CD14-positive monocyte (primary cell): ENCODE results near the gene CYTH3. TPM values are rescaled to one million over a fixed set of nuclear protein-coding genes. Genes with fewer than 3 reads are reported as not detected.

ENCODE experiments used
- DNase-seq, 3 donors: peaks; one replicate each; pipeline ENCODE4 v3.0.0-alpha.2; 2011 to 2022
- H2AFZ ChIP-seq: 2 replicates; pipeline ENCODE4 v1.6.0; 2012; ENCODE audit warnings: mild to moderate bottlenecking, low read depth, low read length, inconsistent platforms; ENCODE audit not compliant: insufficient read depth, poor library complexity, severe bottlenecking
- H3K27ac ChIP-seq, 2 donors: 1 replicate in 1 of 2; 2 replicates in 1 of 2; pipeline ENCODE4 v1.5.1; 2012 to 2013; ENCODE audit warnings: low read length in 2 of 2, control low read depth in 1 of 2, inconsistent platforms in 1 of 2, low read depth in 1 of 2, mild to moderate bottlenecking in 1 of 2
- H3K27me3 ChIP-seq, 2 donors: one replicate each; pipeline versions ENCODE4 v1.6.0 to v1.6.1; 2011 to 2013; ENCODE audit warnings: low read length in 2 of 2; ENCODE audit not compliant: control insufficient read depth in 2 of 2, insufficient read depth in 2 of 2
- H3K36me3 ChIP-seq, 2 donors: replicated peaks in 1 of 2; 1 replicate in 1 of 2; 2 replicates in 1 of 2; pipeline versions ENCODE4 v1.5.1 to v1.6.1; 2012 to 2013; ENCODE audit warnings: low read length in 2 of 2, control low read depth in 1 of 2, inconsistent platforms in 1 of 2, mild to moderate bottlenecking in 1 of 2; ENCODE audit not compliant: insufficient read depth in 2 of 2, control insufficient read depth in 1 of 2
- H3K4me1 ChIP-seq, 2 donors: 1 replicate in 1 of 2; 2 replicates in 1 of 2; pipeline versions ENCODE4 v1.5.1 to v1.6.1; 2012 to 2013; ENCODE audit warnings: low read length in 2 of 2, control low read depth in 1 of 2, inconsistent platforms in 1 of 2, mild to moderate bottlenecking in 1 of 2, moderate library complexity in 1 of 2; ENCODE audit not compliant: insufficient read depth in 2 of 2, control insufficient read depth in 1 of 2
- H3K4me2 ChIP-seq: replicated peaks from 2 replicates; pipeline ENCODE3; 2012; ENCODE audit warnings: low read length, moderate library complexity, mild to moderate bottlenecking; ENCODE audit not compliant: poor library complexity, severe bottlenecking; ENCODE audit errors: extremely low read depth
- H3K4me3 ChIP-seq, 3 experiments: fragments of 200-600 bp in 1 of 3; sonication (generic) in 1 of 3; replicated peaks in 1 of 3; 1 replicate in 2 of 3; 2 replicates in 1 of 3; pipeline ENCODE4 v1.5.1; 2011 to 2013; ENCODE audit warnings: low read length in 3 of 3, mild to moderate bottlenecking in 3 of 3, control low read depth in 2 of 3, low read depth in 2 of 3, inconsistent platforms in 1 of 3, moderate library complexity in 1 of 3
- H3K79me2 ChIP-seq: 2 replicates; pipeline ENCODE4 v1.6.0; 2012; ENCODE audit warnings: mild to moderate bottlenecking, control low read depth, inconsistent platforms, low read length, moderate library complexity; ENCODE audit not compliant: insufficient read depth
- H3K9ac ChIP-seq: 2 replicates; pipeline ENCODE4 v1.6.0; 2017; ENCODE audit warnings: low read length, mild to moderate bottlenecking; ENCODE audit not compliant: insufficient read depth, poor library complexity, severe bottlenecking
- H3K9me3 ChIP-seq, 2 donors: replicated peaks in 1 of 2; 1 replicate in 1 of 2; 2 replicates in 1 of 2; pipeline versions ENCODE4 v1.5.1 to v1.6.1; 2012 to 2013; ENCODE audit warnings: low read length in 2 of 2, control low read depth in 1 of 2; ENCODE audit not compliant: control insufficient read depth in 1 of 2, insufficient read depth in 1 of 2
- H4K20me1 ChIP-seq: 2 replicates; pipeline ENCODE4 v1.6.0; 2012; ENCODE audit warnings: mild to moderate bottlenecking, low read length, control low read depth, moderate library complexity; ENCODE audit not compliant: insufficient read depth
- H3K27ac Mint-ChIP-seq, 7 donors: one replicate each; pipeline ENCODE4 v1.8.0; 2020; ENCODE audit warnings: mild to moderate bottlenecking in 7 of 7, mixed read lengths in 7 of 7, moderate library complexity in 6 of 7, inconsistent platforms in 2 of 7
- H3K27me3 Mint-ChIP-seq, 3 donors: one replicate each; pipeline ENCODE4 v1.8.0; 2021 to 2022; ENCODE audit warnings: low read depth in 3 of 3, mild to moderate bottlenecking in 3 of 3, mixed read lengths in 3 of 3, moderate library complexity in 3 of 3, inconsistent platforms in 1 of 3
- H3K36me3 Mint-ChIP-seq, 2 donors: one replicate each; pipeline ENCODE4 v1.8.0; 2020; ENCODE audit warnings: mixed read lengths in 2 of 2, inconsistent platforms in 1 of 2, mild to moderate bottlenecking in 1 of 2
- H3K4me1 Mint-ChIP-seq: one replicate; pipeline ENCODE4 v1.8.0; 2020; ENCODE audit warnings: mild to moderate bottlenecking, mixed read lengths
- H3K4me3 Mint-ChIP-seq, 2 donors: one replicate each; pipeline ENCODE4 v1.8.0; 2020; ENCODE audit warnings: mild to moderate bottlenecking in 2 of 2, mixed read lengths in 2 of 2, moderate library complexity in 1 of 2
- H3K9me3 Mint-ChIP-seq, 7 donors: one replicate each; pipeline ENCODE4 v1.8.0; 2020 to 2022; ENCODE audit warnings: mixed read lengths in 7 of 7, mild to moderate bottlenecking in 6 of 7, moderate library complexity in 6 of 7, inconsistent platforms in 2 of 7
- WGBS: methylation state at CpG from one replicate; pipeline ENCODE4 v1.1.5; 2013; ENCODE audit warnings: missing lambda C conversion rate; ENCODE audit not compliant: insufficient coverage; 5-methylcytosine and 5-hydroxymethylcytosine counted together
- intact Hi-C, 2 donors: fragments of 100-400 bp; cut with micrococcal nuclease; formaldehyde crosslinking; loops; one replicate each; pipeline versions ENCODE4 v1.15.0 to v1.15.1; 2023
- polyA plus RNA-seq, 3 donors: library from polyadenylated mRNA; depleted of rRNA in 1 of 3; unstranded in 2 of 3; stranded (reverse) in 1 of 3; fragments of 300-500 nt in 2 of 3; fragments of >200 nt in 1 of 3; fragmentation: Illumina TruSeq in 2 of 3; gene quantifications; 1 replicate in 2 of 3; 2 replicates in 1 of 3; pipeline ENCODE4 v1.2.3, GENCODE V29; 2012 to 2021
- small RNA-seq: library from RNA; depleted of rRNA; stranded (forward); fragments of <200 nt; gene quantifications from one replicate; pipeline ENCODE3, GENCODE V24; 2012; ENCODE audit warnings: low read depth; ENCODE audit not compliant: insufficient read length
- TF ChIP-seq, protein P1 (sequence below): fragments of 200-600 bp; IDR thresholded peaks from one replicate; pipeline ENCODE4 v1.8.0; 2022; ENCODE audit warnings: antibody characterized with exemption, mild to moderate bottlenecking

The CYTH3 gene
- polyA plus RNA-seq, 3 donors, result 1.3 to 8.5 (median 1.4) TPM

DNA sequence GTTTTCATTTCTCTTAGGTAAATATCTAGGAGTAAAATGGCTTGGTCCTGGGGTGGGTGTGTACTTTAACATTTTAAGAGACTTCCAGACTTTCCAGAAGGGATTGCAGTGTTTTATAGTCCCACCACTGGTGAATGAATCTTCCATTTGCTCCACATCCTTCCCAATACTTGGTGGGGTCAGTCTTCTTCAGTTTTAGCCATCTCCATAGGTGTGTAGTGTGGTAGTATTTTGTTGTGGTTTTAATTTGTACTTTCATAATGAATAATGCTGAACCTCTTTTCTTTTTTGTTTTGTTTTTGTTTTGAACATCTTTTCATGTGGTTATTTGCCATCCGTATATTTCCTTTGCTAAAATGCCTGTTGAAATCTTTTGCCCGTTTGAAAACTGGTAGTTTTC, 154.9 kb downstream of the CYTH3 start:
- no peak for DNase-seq
- Mint-ChIP-seq H3K4me3 (no peak overlapping the region), H3K36me3 (peaks cover 85 to 97% of the 10 kb centered on the region in 2 donors), H3K27me3 (no peaks in the 10 kb centered on the region), H3K27ac (no peak overlapping the region), H3K4me1 (no peaks in the 10 kb centered on the region), H3K9me3 (peaks cover 7 to 25% (median 20%) of the 10 kb centered on the region in 7 donors)
- TF ChIP-seq, protein P1, sequence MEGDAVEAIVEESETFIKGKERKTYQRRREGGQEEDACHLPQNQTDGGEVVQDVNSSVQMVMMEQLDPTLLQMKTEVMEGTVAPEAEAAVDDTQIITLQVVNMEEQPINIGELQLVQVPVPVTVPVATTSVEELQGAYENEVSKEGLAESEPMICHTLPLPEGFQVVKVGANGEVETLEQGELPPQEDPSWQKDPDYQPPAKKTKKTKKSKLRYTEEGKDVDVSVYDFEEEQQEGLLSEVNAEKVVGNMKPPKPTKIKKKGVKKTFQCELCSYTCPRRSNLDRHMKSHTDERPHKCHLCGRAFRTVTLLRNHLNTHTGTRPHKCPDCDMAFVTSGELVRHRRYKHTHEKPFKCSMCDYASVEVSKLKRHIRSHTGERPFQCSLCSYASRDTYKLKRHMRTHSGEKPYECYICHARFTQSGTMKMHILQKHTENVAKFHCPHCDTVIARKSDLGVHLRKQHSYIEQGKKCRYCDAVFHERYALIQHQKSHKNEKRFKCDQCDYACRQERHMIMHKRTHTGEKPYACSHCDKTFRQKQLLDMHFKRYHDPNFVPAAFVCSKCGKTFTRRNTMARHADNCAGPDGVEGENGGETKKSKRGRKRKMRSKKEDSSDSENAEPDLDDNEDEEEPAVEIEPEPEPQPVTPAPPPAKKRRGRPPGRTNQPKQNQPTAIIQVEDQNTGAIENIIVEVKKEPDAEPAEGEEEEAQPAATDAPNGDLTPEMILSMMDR, result no peak
- WGBS, result no CpG with 5 or more reads among the region's 2 CpGs
- Histone ChIP-seq H3K9ac (no peak overlapping the region), H3K4me2 (no peak overlapping the region), H2AFZ (no peak overlapping the region), H3K4me1 (no peaks in the 10 kb centered on the region), H3K27ac (no peak overlapping the region), H3K27me3 (no peaks in the 10 kb centered on the region), H4K20me1 (no peaks in the 10 kb centered on the region), H3K9me3 (peaks cover 13 to 15% of the 10 kb centered on the region in 2 donors), H3K4me3 (no peak overlapping the region), H3K79me2 (no peaks in the 10 kb centered on the region), H3K36me3 (peaks cover 71 to 96% of the 10 kb centered on the region in 2 donors)
- intact Hi-C loops, result no loop called here

GRCh38 chr7:6116211-6116610, 156.2 kb downstream of the CYTH3 start:
- Histone ChIP-seq H3K4me2 (no peak overlapping the region), H3K79me2 (peaks cover 2% of the 10 kb centered on the region), H3K27me3 (no peaks in the 10 kb centered on the region), H3K9me3 (peaks cover 8 to 10% of the 10 kb centered on the region in 2 donors), H3K36me3 (peaks cover 66 to 94% of the 10 kb centered on the region in 2 donors), H3K9ac (no peak overlapping the region), H3K4me1 (no peaks in the 10 kb centered on the region), H3K4me3 (no peak overlapping the region), H3K27ac (no peak overlapping the region), H2AFZ (no peak overlapping the region), H4K20me1 (no peaks in the 10 kb centered on the region)
- Mint-ChIP-seq H3K4me3 (no peak overlapping the region), H3K27me3 (no peaks in the 10 kb centered on the region), H3K9me3 (peaks cover 3 to 16% (median 12%) of the 10 kb centered on the region in 7 donors), H3K27ac (no peak overlapping the region), H3K36me3 (peaks cover 81 to 97% of the 10 kb centered on the region in 2 donors), H3K4me1 (no peaks in the 10 kb centered on the region)
- DNase-seq, result no peak
- no CpG with 5 or more reads among the region's 2 CpGs for WGBS
- TF ChIP-seq, protein P1, result no peak
- intact Hi-C loops, result no loop called here

Small RNA genes within 50 kb of the gene (small RNA-seq; reads per million reads assigned to genes)
- not detected for gene RF00019

Other genes with a start within 250 kb of the CYTH3 start
- gene ANKRD61, start 241.2 kb downstream of the CYTH3 start, polyA plus RNA-seq, result not detected
- gene EIF2AK1, start 213.4 kb downstream of the CYTH3 start, polyA plus RNA-seq, result 10 to 100 TPM; 47.4 to 58.0 (median 47.9) TPM
- 1 to 10 TPM; 1.5 to 5.7 (median 2.8) TPM for gene USP42, start 167.7 kb downstream of the CYTH3 start, polyA plus RNA-seq
- gene FAM220A, start 76.3 kb upstream of the CYTH3 start, polyA plus RNA-seq, result 1 to 10 TPM; 4.0 to 4.9 (median 4.0) TPM
- 100 to 1,000 TPM; 421 to 652 (median 629) TPM for gene RAC1, start 101.9 kb upstream of the CYTH3 start, polyA plus RNA-seq
- 10 to 100 TPM; 15.2 to 47.0 (median 16.4) TPM for gene DAGLB, start 175.3 kb upstream of the CYTH3 start, polyA plus RNA-seq
- 100 to 1,000 TPM in 1 of 3 donors, 10 to 100 TPM in 2; 30.3 to 103 (median 91.7) TPM for gene KDELR2, start 211.5 kb upstream of the CYTH3 start, polyA plus RNA-seq